K562 (cell line): ENCODE data around the gene CUL3. TPM values are rescaled to one million over a fixed set of nuclear protein-coding genes. Genes with fewer than 3 reads are reported as not detected.
A peak's percentile ranks its signal among the peaks of the same experiment; 100 is the strongest.
"Not testable (repeated sequence)": the region's sequence is repeated elsewhere in the genome, so short reads cannot be mapped to it uniquely, and the experiment has no call there.

ENCODE experiments used
- ATAC-seq: fragments of 200-7000 bp; cut with Tn5 transposase; 3 replicates; pipeline ENCODE4 v1.9.1; 2020; ENCODE audit warnings: moderate library complexity
- BruUV-seq: library from RNA; stranded (reverse); fragments of 400-500 nt; replicated peaks from 2 replicates; lab custom pipeline; 2021; lab: Mats Ljungman, UMichigan
- CTCF ChIA-PET: fragments of 300-600 bp; formaldehyde crosslinking; extraction: SDS; loops from one replicate; lab custom pipeline; 2021; ENCODE audit warnings: low intra/inter-chr PET ratio; lab: Yijun Ruan, JAX
- POLR2A ChIA-PET: fragments of 300-600, 350-650 bp; sonication (Branson Sonifier 250); formaldehyde crosslinking; extraction: SDS; loops from one replicate; lab custom pipeline; 2021; ENCODE audit warnings: antibody characterized with exemption, inconsistent platforms; lab: Yijun Ruan, JAX
- DNase-seq, 4 experiments: peaks; one replicate each; pipeline versions ENCODE4 v3.0.0 to v3.0.0-alpha.2; 2011 to 2018; ENCODE audit warnings: low spot score in 3 of 4, mixed read lengths in 3 of 4; ENCODE audit errors: extremely low read depth in 1 of 4
- FAIRE-seq: peaks from 2 replicates; lab custom pipeline; 2011; peaks lifted over from hg19 to GRCh38; lab: Jason Lieb, UNC
- H2AFZ ChIP-seq: 2 replicates; pipeline ENCODE4 v1.6.0; 2011; ENCODE audit warnings: low read depth, low read length, control low read depth, inconsistent platforms
- H3K27ac ChIP-seq: fragments of 200-600 bp; 3 replicates; pipeline ENCODE4 v1.8.0; 2011; ENCODE audit warnings: low read depth, mild to moderate bottlenecking, control low read depth, inconsistent platforms, low read length, moderate library complexity, mixed read lengths; ENCODE audit errors: extremely low read depth
- H3K27me3 ChIP-seq, 2 experiments: fragments of 300-600 bp in 1 of 2; 2 replicates in 1 of 2; 3 replicates in 1 of 2; pipeline versions ENCODE4 v1.6.0 to v1.8.0; 2011; ENCODE audit warnings: inconsistent platforms in 2 of 2, low read length in 2 of 2, mild to moderate bottlenecking in 1 of 2, mixed read lengths in 1 of 2, moderate library complexity in 1 of 2; ENCODE audit not compliant: control insufficient read depth in 2 of 2, insufficient read depth in 2 of 2
- H3K36me3 ChIP-seq: fragments of 300-600 bp; 3 replicates; pipeline ENCODE4 v1.8.0; 2011; ENCODE audit warnings: mild to moderate bottlenecking, low read length, inconsistent platforms; ENCODE audit not compliant: control insufficient read depth, insufficient read depth
- H3K4me1 ChIP-seq, 2 experiments: fragments of 200-600 bp in 1 of 2; replicated peaks in 1 of 2; 2 replicates in 1 of 2; 3 replicates in 1 of 2; pipeline versions ENCODE4 v1.5.1 to v1.8.0; 2011; ENCODE audit warnings: inconsistent platforms in 2 of 2, low read length in 2 of 2, mild to moderate bottlenecking in 1 of 2, mixed read lengths in 1 of 2, moderate library complexity in 1 of 2; ENCODE audit not compliant: control insufficient read depth in 2 of 2, insufficient read depth in 2 of 2
- H3K4me2 ChIP-seq: 2 replicates; pipeline ENCODE4 v1.6.1; 2011; ENCODE audit warnings: low read length, control low read depth, inconsistent platforms, mixed read lengths; ENCODE audit not compliant: insufficient read depth
- H3K4me3 ChIP-seq: fragments of 200-600 bp; sonication (generic), shearing (Covaris generic); 2 replicates; pipeline ENCODE4 v1.5.1; 2016; ENCODE audit warnings: control low read depth, inconsistent platforms
- H3K79me2 ChIP-seq: fragments of 200-600 bp; 3 replicates; pipeline ENCODE4 v1.8.0; 2011; ENCODE audit warnings: low read length, inconsistent platforms; ENCODE audit not compliant: control insufficient read depth, insufficient read depth
- H3K9ac ChIP-seq, 2 experiments: 2 replicates each; pipeline versions ENCODE4 v1.6.0 to v1.6.1; 2011; ENCODE audit warnings: low read depth in 2 of 2, low read length in 2 of 2, control low read depth in 1 of 2, inconsistent platforms in 1 of 2, mild to moderate bottlenecking in 1 of 2, mixed read lengths in 1 of 2; ENCODE audit not compliant: insufficient read depth in 1 of 2
- H3K9me1 ChIP-seq: one replicate; pipeline ENCODE4 v1.6.0; 2011; ENCODE audit warnings: inconsistent platforms, mild to moderate bottlenecking, low read length, moderate library complexity; ENCODE audit not compliant: control insufficient read depth, insufficient read depth
- H3K9me3 ChIP-seq: replicated peaks from 2 replicates; pipeline ENCODE4 v1.5.1; 2011; ENCODE audit warnings: low read depth, low read length, inconsistent platforms; ENCODE audit not compliant: control insufficient read depth, insufficient read depth
- H4K20me1 ChIP-seq: replicated peaks from 2 replicates; pipeline ENCODE4 v1.6.1; 2011; ENCODE audit warnings: low read length, inconsistent platforms, mixed read lengths; ENCODE audit not compliant: control insufficient read depth, insufficient read depth
- RBFOX2 ChIP-seq: fragments of 200-400 bp; formaldehyde crosslinking; IDR thresholded peaks from 2 replicates; pipeline ENCODE4 v1.6.1; 2017; ENCODE audit warnings: low read depth, mild to moderate bottlenecking, low read length, moderate library complexity
- WGBS: fragments of 100-300 bp; shearing (Covaris generic); methylation state at CpG from one replicate; pipeline ENCODE4 v1.1.6; 2016; ENCODE audit warnings: low coverage, mixed read lengths; ENCODE audit not compliant: insufficient coverage; ENCODE audit errors: missing lambda C conversion rate; 5-methylcytosine and 5-hydroxymethylcytosine counted together
- in situ Hi-C: fragments of 300-500 bp; cut with MboI; formaldehyde crosslinking; loops from 4 replicates; pipeline ENCODE4 v1.15.0; 2018; ENCODE audit warnings: inconsistent platforms, mixed read lengths
- intact Hi-C: fragments of 100-400 bp; cut with micrococcal nuclease; formaldehyde crosslinking; loops from 2 replicates; pipeline ENCODE4 v1.14.2; 2022
- polyA plus RNA-seq, 8 experiments: library from polyadenylated mRNA; depleted of rRNA in 4 of 8; stranded (reverse) in 5 of 8; unstranded in 3 of 8; fragments of >200 nt; fragmentation: Nextera tagmentation in 2 of 8; fragmentation: Illumina TruSeq in 1 of 8; extraction: Ambion mirVana in 2 of 8; extraction: Trizol in 1 of 8; gene quantifications; 2 replicates each; pipeline versions ENCODE4 v1.2.1 to v1.2.3, GENCODE V29; 2011 to 2014; ENCODE audit warnings: inconsistent platforms in 1 of 8, missing spikeins in 1 of 8
- total RNA-seq, 7 experiments: library from RNA; depleted of rRNA in 6 of 7; stranded (reverse); fragments of >200 nt in 6 of 7; fragmentation: Illumina TruSeq in 2 of 7; extraction: Trizol in 2 of 7; gene quantifications; 2 replicates each; pipeline versions ENCODE4 v1.2.1 to v1.2.3, GENCODE V29; 2011 to 2021; ENCODE audit warnings: low replicate concordance in 1 of 7
- TF ChIP-seq, protein P1 (sequence below): sonication (generic); formaldehyde crosslinking; IDR thresholded peaks from 2 replicates; pipeline ENCODE4 v1.8.1; 2023; ENCODE audit warnings: mild to moderate bottlenecking, missing genetic modification reagents

CUL3 gene
- total and polyA plus RNA-seq, 9 of the 15 experiments (the other 6 are each of a cell fraction or from before 2014, with no cell fraction given), result 31.5 to 71.9 (median 56.4) TPM

DNA sequence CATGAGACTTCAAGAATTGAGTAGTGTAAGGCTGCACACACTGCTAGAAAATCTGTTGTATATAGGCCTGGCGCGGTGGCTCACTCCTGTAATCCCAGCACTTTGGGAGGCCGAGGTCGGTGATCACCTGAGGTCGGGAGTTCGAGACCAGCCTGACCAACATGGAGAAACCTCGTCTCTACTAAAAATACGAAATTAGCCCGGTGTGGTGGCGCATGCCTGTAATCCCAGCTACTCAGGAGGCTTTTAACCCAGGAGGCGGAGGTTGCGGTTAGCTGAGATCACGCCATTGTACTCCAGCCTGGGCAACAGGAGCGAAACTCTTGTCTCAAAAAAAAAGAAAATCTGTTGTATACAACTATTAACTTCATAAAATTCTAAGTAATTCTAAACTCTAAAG lies 2.1 kb downstream of the CUL3 start:
- Histone ChIP-seq H3K36me3 (peaks cover 10% of the 10 kb centered on the region; the same call in 2 of the 3 replicates), H4K20me1 (peaks cover 21% of the 10 kb centered on the region; the same call in 1 of the 2 replicates), H3K27ac (peak overlapping the region; percentile 62; the same call in 2 of the 3 replicates), H3K4me3 (peak overlapping the region; percentile 70), H3K79me2 (peaks cover 75% of the 10 kb centered on the region), H3K4me2 (peak overlapping the region; percentile 87), H3K9ac (peak overlapping the region; percentile 48 to 76), H3K4me1 (peaks cover 0 to 13% of the 10 kb centered on the region in 2 experiments; a peak in 3 of 5 replicates)
- ATAC-seq, H3K9me3 ChIP-seq, BruUV-seq, H3K9me1 ChIP-seq, H2AFZ ChIP-seq, DNase-seq, FAIRE-seq, intact Hi-C loops, H3K27me3 ChIP-seq, in situ Hi-C loops, CTCF ChIA-PET: not testable (repeated sequence)
- POLR2A ChIA-PET, result interaction anchor here (1.4 to 1.9 kb wide), 3 partner anchors 8 to 17 kb away, joined by 4 to 9 read pairs (median 4); no protein-coding TSS in a partner anchor
- peak; percentile 45; the same call in 1 of the 2 replicates for TF ChIP-seq RBFOX2
- TF ChIP-seq, protein P1, sequence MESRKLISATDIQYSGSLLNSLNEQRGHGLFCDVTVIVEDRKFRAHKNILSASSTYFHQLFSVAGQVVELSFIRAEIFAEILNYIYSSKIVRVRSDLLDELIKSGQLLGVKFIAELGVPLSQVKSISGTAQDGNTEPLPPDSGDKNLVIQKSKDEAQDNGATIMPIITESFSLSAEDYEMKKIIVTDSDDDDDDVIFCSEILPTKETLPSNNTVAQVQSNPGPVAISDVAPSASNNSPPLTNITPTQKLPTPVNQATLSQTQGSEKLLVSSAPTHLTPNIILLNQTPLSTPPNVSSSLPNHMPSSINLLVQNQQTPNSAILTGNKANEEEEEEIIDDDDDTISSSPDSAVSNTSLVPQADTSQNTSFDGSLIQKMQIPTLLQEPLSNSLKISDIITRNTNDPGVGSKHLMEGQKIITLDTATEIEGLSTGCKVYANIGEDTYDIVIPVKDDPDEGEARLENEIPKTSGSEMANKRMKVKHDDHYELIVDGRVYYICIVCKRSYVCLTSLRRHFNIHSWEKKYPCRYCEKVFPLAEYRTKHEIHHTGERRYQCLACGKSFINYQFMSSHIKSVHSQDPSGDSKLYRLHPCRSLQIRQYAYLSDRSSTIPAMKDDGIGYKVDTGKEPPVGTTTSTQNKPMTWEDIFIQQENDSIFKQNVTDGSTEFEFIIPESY (CRISPR knock-in tag), result 0 out of 2 replicates have a peak, but pooled peaks have one; percentile 24
- 33% methylated on average over 11 of the region's 14 CpGs for WGBS
